Dedifferentiated amniotic fluid mesenchymal stem cell (primary cell): ENCODE results near the gene TLCD3B.

ENCODE experiments used
- DNase-seq: peaks from one replicate; pipeline ENCODE4 v3.0.0-alpha.2; 2016; ENCODE audit errors: extremely low spot score

Gene TLCD3B

DNA sequence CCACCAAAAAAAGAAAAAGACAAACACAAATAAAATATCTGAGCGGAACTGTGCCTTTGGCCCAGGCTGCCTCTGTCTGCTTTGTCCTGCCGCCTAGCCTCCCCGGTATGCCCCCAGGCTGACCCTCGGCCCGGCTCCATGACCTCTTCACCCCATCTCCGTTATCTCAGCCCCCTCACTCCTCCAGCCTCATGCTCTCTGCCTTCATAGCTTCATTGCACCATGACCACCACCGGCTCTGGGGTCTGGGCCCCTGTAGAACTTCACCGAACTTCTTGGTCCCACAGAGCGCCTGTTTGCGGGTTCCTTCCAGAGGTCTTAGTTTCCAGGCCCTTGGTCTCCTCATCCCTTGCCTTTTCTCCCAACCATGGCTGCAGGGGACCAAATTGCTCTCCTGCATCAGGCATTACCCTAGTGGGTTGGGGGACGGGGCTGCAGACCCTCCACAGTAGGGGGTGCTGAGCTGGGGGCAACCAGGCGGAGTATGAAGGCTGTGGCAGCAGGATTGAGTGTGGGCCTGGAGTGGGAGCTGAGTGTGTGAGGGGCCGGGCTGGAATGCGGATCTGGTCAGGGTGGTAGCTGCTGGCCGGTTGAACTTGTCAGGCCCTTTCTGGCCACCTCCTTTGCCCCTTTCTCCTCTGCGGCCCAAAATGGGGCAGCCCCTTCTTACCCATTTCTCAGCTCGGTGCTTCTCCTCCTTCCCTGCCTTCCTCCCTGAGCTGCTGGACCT, 42.6 kb downstream of the TLCD3B start:
- no peak for DNase-seq

DNA sequence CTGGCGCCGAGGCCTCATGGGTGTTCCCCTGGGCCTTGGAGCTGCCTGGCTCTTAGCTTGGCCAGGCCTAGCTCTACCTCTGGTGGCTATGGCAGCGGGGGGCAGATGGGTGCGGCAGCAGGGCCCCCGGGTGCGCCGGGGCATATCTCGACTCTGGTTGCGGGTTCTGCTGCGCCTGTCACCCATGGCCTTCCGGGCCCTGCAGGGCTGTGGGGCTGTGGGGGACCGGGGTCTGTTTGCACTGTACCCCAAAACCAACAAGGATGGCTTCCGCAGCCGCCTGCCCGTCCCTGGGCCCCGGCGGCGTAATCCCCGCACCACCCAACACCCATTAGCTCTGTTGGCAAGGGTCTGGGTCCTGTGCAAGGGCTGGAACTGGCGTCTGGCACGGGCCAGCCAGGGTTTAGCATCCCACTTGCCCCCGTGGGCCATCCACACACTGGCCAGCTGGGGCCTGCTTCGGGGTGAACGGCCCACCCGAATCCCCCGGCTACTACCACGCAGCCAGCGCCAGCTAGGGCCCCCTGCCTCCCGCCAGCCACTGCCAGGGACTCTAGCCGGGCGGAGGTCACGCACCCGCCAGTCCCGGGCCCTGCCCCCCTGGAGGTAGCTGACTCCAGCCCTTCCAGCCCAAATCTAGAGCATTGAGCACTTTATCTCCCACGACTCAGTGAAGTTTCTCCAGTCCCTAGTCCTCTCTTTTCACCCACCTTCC, 43.5 kb downstream of the TLCD3B start:
- DNase-seq: no peak

DNA sequence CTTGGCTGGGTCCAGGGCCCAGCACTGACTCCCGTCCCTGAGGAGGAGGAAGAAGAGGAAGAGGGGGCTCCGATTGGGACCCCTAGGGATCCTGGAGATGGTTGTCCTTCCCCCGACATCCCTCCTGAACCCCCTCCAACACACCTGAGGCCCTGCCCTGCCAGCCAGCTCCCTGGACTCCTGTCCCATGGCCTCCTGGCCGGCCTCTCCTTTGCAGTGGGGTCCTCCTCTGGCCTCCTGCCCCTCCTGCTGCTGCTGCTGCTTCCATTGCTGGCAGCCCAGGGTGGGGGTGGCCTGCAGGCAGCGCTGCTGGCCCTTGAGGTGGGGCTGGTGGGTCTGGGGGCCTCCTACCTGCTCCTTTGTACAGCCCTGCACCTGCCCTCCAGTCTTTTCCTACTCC, 44.1 kb downstream of the TLCD3B start:
- no peak for DNase-seq

DNA sequence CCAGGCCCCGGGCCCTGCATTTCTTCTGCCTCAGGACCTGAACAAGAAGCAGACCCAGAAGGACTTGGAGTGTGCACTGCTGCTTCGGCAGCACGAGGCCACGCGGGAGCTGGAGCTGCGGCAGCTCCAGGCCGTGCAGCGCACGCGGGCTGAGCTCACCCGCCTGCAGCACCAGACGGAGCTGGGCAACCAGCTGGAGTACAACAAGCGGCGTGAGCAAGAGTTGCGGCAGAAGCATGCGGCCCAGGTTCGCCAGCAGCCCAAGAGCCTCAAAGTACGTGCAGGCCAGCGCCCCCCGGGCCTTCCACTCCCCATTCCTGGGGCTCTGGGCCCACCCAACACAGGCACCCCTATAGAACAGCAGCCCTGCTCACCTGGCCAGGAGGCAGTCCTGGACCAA, 44.8 kb downstream of the TLCD3B start:
- DNase-seq: no peak

DNA sequence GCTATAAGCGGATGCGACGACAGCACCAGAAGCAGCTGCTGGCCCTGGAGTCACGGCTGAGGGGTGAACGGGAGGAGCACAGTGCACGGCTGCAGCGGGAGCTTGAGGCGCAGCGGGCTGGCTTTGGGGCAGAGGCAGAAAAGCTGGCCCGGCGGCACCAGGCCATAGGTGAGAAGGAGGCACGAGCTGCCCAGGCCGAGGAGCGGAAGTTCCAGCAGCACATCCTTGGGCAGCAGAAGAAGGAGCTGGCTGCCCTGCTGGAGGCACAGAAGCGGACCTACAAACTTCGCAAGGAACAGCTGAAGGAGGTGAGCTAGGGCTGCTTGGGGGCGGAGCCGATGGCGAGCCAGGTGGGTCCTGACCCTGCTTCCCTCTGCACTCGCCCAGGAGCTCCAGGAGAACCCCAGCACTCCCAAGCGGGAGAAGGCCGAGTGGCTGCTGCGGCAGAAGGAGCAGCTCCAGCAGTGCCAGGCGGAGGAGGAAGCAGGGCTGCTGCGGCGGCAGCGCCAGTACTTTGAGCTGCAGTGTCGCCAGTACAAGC, 45.7 kb downstream of the TLCD3B start:
- DNase-seq: no peak

- DNase-seq: no peak
These were observed 46.3 kb downstream of the TLCD3B start for GRCh38 chr16:29984764-29985147.

DNA sequence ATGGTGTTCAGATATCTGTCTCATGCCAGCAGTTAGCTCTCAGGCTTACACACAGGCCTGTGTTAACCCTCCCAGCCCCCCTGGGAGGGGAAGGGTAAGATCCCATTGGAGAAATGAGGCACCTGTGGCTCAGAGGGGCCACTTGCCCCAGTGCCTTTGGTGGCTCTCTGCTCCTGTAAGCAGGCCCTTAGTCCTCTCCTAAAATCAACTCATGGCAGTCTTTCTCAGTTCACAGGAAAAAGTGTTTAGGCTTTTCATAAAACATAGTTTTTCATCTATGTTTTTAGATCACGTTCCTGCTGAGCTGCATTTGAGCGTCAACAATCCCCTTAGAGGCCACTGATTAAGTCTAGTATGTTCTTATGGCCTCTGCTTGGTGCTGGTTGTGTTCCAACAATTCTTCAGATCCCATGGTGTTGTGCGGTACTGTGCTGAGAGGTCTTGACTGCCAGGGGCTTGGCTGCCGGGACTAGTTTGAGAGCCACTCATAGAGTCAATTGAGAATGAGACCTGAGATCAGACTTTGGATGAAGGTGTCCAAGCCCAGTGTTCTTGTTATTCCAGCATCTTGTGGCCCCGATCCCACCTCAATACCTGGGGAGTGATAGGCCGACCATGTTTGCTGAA, 46.8 kb downstream of the TLCD3B start:
- no peak for DNase-seq

GRCh38 chr16:29983420-29984136, 47.5 kb downstream of the TLCD3B start:
- no peak for DNase-seq

DNA sequence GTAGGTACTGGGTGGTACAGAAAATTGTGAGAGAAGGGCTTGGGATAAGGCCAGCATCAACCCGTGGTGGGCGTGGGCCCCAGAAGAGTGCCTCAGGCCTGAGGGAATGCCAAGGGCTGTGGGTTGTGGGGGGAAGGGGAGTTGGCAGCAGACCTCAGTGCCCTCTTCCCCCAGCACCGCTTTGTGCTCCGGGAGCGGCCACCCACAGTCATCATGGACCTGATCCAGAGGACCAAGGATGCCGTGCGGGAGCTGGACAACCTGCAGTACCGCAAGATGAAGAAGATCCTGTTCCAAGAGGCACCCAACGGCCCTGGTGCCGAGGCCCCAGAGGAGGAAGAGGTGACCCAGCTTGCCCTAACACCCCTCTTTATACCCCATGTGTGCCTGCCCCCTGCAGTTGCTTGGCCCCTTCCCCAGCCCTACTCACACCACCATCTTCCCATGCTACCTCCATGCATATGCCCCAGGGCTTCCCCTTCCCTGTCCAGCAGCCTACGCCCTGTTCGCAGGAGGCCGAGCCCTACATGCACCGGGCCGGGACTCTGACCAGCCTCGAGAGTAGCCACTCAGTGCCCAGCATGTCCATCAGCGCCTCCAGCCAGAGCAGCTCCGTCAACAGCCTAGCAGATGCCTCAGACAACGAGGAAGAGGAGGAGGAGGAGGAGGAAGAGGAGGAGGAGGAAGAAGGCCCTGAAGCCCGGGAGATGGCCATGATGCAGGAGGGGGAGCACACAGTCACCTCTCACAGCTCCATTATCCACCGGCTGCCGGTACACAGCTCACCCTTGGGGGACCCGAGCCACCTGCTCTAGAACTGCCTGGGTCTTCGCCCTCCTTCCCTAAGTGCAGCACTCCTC, 48.3 kb downstream of the TLCD3B start:
- DNase-seq: no peak

DNA sequence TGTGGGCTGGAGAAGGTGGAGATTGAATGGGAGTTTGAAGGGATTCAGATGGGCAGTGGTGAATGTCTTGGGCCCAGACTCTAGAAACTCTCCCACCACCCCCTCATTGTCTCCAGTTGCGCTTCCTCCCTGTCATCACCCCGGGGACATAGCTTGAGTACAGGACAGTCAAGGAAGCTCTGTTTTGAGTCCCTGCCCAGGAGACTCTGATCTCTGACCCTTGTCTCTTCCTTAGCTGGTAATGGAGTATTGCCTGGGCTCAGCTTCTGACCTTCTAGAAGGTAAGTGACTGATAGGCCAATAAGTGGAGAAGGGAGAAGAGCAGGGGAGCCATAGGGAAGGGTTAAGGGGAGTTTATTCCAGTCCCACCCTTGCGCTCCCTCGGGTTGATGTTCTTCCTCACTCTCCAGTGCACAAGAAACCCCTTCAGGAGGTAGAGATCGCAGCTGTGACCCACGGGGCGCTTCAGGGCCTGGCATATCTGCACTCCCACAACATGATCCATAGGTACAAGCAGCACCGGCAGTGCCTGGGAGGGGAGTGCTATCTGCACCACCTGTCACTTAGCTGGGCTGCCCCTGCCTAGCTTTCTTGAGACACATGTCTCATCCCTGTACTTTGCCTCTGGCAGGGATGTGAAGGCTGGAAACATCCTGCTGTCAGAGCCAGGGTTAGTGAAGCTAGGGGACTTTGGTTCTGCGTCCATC, 52.4 kb downstream of the TLCD3B start:
- no peak for DNase-seq

GRCh38 chr16:29978081-29978480, 53.0 kb downstream of the TLCD3B start:
- no peak for DNase-seq

GRCh38 chr16:29977063-29977825, 53.8 kb downstream of the TLCD3B start:
- no peak for DNase-seq

- DNase-seq: no peak
These were observed 55.1 kb downstream of the TLCD3B start for GRCh38 chr16:29975811-29976511.

- no peak for DNase-seq
These were observed 55.9 kb downstream of the TLCD3B start for GRCh38 chr16:29975134-29975538.
